ENCODE data around the gene HDLBP. TPM values are rescaled to one million over a fixed set of nuclear protein-coding genes. Genes with fewer than 3 reads are reported as not detected.

Gene HDLBP
- total and polyA plus RNA-seq, 10 of the 15 experiments (the other 5 are each of a cell fraction or from before 2014, with no cell fraction given) = 19.5 to 383 (median 249) TPM

DNA sequence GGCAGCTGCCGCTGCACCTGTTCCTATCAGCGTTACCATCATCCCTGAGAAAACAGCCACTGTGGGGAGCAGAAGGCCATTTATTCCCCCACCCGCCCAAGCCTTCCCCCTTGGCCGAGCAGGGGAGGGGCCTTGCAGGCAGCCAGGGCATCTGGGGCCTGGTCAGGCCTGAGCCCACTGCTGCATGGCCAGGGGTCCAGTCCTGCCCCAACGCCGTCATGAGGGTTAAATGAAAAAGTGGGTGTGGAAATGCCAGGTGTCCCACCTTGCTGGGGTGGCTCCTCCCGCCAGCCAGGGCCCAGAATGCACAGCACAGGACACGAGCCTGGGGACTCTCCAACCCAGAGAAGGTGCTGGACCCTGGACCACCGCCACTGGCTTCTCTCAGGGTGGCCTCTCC, 112.8 kb downstream of the HDLBP start:
- ATAC-seq (no peak), FAIRE-seq (no peak), DNase-seq (ENCODE audit: low read depth, low spot score) (no peak)
- ChIA-PET RAD21 (ENCODE audit: unreplicated experiment) (no interaction called here), SMC1A (ENCODE audit: uncharacterized antibody, unreplicated experiment) (no interaction called here), POLR2A (no interaction called here), CTCF (no interaction called here)
- H3K9ac ChIP-seq (ENCODE audit: control insufficient read depth, insufficient read depth, low read length) = no peak overlapping the region
- TF ChIP-seq RELA (IDR thresholded peaks at IDR 0.05; ENCODE audit: borderline replicate concordance, partially characterized antibody) = no peak
- TF ChIP-seq CREB1 (IDR thresholded peaks at IDR 0.05; ENCODE audit: low read depth) = no peak
- TF ChIP-seq SUZ12 (IDR thresholded peaks at IDR 0.05; ENCODE audit: unreplicated experiment) = no peak
- TF ChIP-seq CHD4 (IDR thresholded peaks at IDR 0.05) = no peak
- TF ChIP-seq KLF5 (IDR thresholded peaks at IDR 0.05; ENCODE audit: partially characterized antibody) = no peak
- no peak for TF ChIP-seq ZNF24 (IDR thresholded peaks at IDR 0.05)
- no peak overlapping the region for H2AFZ ChIP-seq (ENCODE audit: control insufficient read depth, low read depth, low read length)
- no peak overlapping the region for H3K4me2 ChIP-seq (ENCODE audit: control insufficient read depth, insufficient read depth)
- no peak overlapping the region for H3K27ac ChIP-seq (ENCODE audit: control insufficient read depth, insufficient read depth)
- in situ Hi-C loops (cut with MboI) = no loop called here
- no peaks in the 10 kb centered on the region for H3K27me3 ChIP-seq (replicated peaks in 1 of 2; ENCODE audit: control insufficient read depth in 2 of 2, insufficient read depth in 2 of 2, low read length in 1 of 2)
- no peaks in the 10 kb centered on the region for H3K9me3 ChIP-seq (replicated peaks; ENCODE audit: control insufficient read depth, insufficient read depth, low read length)
- no peaks in the 10 kb centered on the region for H3K4me1 ChIP-seq (ENCODE audit: control insufficient read depth, insufficient read depth, low read length)
- no peaks in the 10 kb centered on the region for H4K20me1 ChIP-seq (ENCODE audit: control insufficient read depth, insufficient read depth)
- intact Hi-C loops (cut with micrococcal nuclease; ENCODE audit: unreplicated experiment) = no loop called here
- no peaks in the 10 kb centered on the region for H3K79me2 ChIP-seq (ENCODE audit: control insufficient read depth, insufficient read depth, low read length)
- no peaks in the 10 kb centered on the region for H3K36me3 ChIP-seq (ENCODE audit: control insufficient read depth in 2 of 2, insufficient read depth in 2 of 2, low read length in 1 of 2)
- 53% methylated on average over 9 of the region's 9 CpGs for WGBS (ENCODE audit: insufficient coverage, insufficient replicate concordance, low lambda C conversion rate, missing lambda C conversion rate)
- no TSS peak for BruUV-seq (replicated peaks)
- no peak overlapping the region for H3K4me3 ChIP-seq

DNA sequence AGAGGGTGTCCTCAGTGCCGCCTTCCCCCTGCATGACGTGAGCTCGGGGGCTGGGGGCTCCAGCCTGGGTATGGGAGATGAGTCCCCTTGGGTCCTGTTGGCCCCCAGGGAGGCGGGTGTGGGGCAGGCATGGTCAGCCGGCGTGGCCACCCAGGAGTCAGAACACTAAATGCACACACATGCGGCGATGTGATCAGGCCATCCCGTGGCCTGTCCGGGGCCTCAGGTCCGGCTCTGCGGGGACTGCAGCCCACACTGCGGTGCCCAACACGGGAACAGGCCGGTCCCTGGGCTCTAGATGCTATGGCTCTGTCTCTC, 113.2 kb downstream of the HDLBP start:
- POLR2A ChIA-PET = no interaction called here
- no peak for TF ChIP-seq JUNB (IDR thresholded peaks at IDR 0.05)
- TF ChIP-seq RAD51 (IDR thresholded peaks at IDR 0.05) = no peak
- TF ChIP-seq, protein P1, sequence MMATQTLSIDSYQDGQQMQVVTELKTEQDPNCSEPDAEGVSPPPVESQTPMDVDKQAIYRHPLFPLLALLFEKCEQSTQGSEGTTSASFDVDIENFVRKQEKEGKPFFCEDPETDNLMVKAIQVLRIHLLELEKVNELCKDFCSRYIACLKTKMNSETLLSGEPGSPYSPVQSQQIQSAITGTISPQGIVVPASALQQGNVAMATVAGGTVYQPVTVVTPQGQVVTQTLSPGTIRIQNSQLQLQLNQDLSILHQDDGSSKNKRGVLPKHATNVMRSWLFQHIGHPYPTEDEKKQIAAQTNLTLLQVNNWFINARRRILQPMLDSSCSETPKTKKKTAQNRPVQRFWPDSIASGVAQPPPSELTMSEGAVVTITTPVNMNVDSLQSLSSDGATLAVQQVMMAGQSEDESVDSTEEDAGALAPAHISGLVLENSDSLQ (IDR thresholded peaks at IDR 0.05) = no peak
- TF ChIP-seq BMI1 (IDR thresholded peaks at IDR 0.05; ENCODE audit: borderline replicate concordance) = no peak
- TF ChIP-seq GATAD2B (conservative IDR thresholded peaks at IDR 0.05; ENCODE audit: low read depth) = no peak
- no peak for TF ChIP-seq TCF3 (IDR thresholded peaks at IDR 0.05; ENCODE audit: borderline replicate concordance, insufficient read depth, low read depth, low read length)
- no peak for TF ChIP-seq PML (IDR thresholded peaks at IDR 0.05; ENCODE audit: low read length)
- no peak for TF ChIP-seq BHLHE40 (IDR thresholded peaks at IDR 0.05; ENCODE audit: borderline replicate concordance in 1 of 2, low read depth in 2 of 2, low read length in 1 of 2)
- no peak for TF ChIP-seq RELA (IDR thresholded peaks at IDR 0.05; ENCODE audit: borderline replicate concordance, partially characterized antibody)
- TF ChIP-seq, protein P2, sequence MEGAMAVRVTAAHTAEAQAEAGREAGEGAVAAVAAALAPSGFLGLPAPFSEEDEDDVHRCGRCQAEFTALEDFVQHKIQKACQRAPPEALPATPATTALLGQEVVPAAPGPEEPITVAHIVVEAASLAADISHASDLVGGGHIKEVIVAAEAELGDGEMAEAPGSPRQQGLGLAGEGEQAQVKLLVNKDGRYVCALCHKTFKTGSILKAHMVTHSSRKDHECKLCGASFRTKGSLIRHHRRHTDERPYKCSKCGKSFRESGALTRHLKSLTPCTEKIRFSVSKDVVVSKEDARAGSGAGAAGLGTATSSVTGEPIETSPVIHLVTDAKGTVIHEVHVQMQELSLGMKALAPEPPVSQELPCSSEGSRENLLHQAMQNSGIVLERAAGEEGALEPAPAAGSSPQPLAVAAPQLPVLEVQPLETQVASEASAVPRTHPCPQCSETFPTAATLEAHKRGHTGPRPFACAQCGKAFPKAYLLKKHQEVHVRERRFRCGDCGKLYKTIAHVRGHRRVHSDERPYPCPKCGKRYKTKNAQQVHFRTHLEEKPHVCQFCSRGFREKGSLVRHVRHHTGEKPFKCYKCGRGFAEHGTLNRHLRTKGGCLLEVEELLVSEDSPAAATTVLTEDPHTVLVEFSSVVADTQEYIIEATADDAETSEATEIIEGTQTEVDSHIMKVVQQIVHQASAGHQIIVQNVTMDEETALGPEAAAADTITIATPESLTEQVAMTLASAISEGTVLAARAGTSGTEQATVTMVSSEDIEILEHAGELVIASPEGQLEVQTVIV (IDR thresholded peaks at IDR 0.05; ENCODE audit: borderline replicate concordance, partially characterized antibody) = no peak
- TF ChIP-seq ESRRA (IDR thresholded peaks at IDR 0.05; ENCODE audit: low read length) = no peak
- TF ChIP-seq ZNF622 (IDR thresholded peaks at IDR 0.05) = no peak
- no peak for TF ChIP-seq ATF7 (IDR thresholded peaks at IDR 0.05; ENCODE audit: low read depth)
- TF ChIP-seq TCF12 (IDR thresholded peaks at IDR 0.05; ENCODE audit: low read depth, low read length) = no peak
- CTCF ChIA-PET = no interaction called here

More for the DNA sequence above, 113.2 kb downstream of the HDLBP start:
- Histone ChIP-seq H3K4me2 (ENCODE audit: control insufficient read depth, insufficient read depth) (no peak overlapping the region), H3K9me3 (replicated peaks; ENCODE audit: control insufficient read depth, insufficient read depth, low read length) (no peaks in the 10 kb centered on the region), H3K36me3 (ENCODE audit: control insufficient read depth in 2 of 2, insufficient read depth in 2 of 2, low read length in 1 of 2) (no peaks in the 10 kb centered on the region), H4K20me1 (ENCODE audit: control insufficient read depth, insufficient read depth) (no peaks in the 10 kb centered on the region), H3K9ac (ENCODE audit: control insufficient read depth, insufficient read depth, low read length) (no peak overlapping the region), H3K4me3 (no peak overlapping the region), H2AFZ (ENCODE audit: control insufficient read depth, low read depth, low read length) (no peak overlapping the region), H3K79me2 (ENCODE audit: control insufficient read depth, insufficient read depth, low read length) (no peaks in the 10 kb centered on the region), H3K4me1 (ENCODE audit: control insufficient read depth, insufficient read depth, low read length) (no peaks in the 10 kb centered on the region), H3K27me3 (replicated peaks in 1 of 2; ENCODE audit: control insufficient read depth in 2 of 2, insufficient read depth in 2 of 2, low read length in 1 of 2) (no peaks in the 10 kb centered on the region), H3K27ac (ENCODE audit: control insufficient read depth, insufficient read depth) (no peak overlapping the region)
- DNase-seq (ENCODE audit: low read depth, low spot score) (no peak), ATAC-seq (no peak), FAIRE-seq (no peak)
- RAD21 ChIA-PET (ENCODE audit: unreplicated experiment) = no interaction called here
- intact Hi-C loops (cut with micrococcal nuclease; ENCODE audit: unreplicated experiment) = no loop called here
- no TSS peak for BruUV-seq (replicated peaks)
- 70% methylated on average over 7 of the region's 15 CpGs for WGBS (ENCODE audit: insufficient coverage, insufficient replicate concordance, low lambda C conversion rate, missing lambda C conversion rate)
- SMC1A ChIA-PET (ENCODE audit: uncharacterized antibody, unreplicated experiment) = no interaction called here
- in situ Hi-C loops (cut with MboI) = no loop called here

Measured in GM12878 (cell line).